HepG2 (cell line): ENCODE measurements around the gene DPAGT1. TPM values are rescaled to one million over a fixed set of nuclear protein-coding genes. Genes with fewer than 3 reads are reported as not detected.

Experiments
- ATAC-seq: fragments of 200-7000 bp; cut with Tn5 transposase; 3 replicates; pipeline ENCODE4 v1.9.1; 2020; ENCODE audit warnings: mild to moderate bottlenecking, moderate library complexity
- BruUV-seq: library from RNA; stranded (reverse); fragments of 400-500 nt; replicated peaks from 2 replicates; lab custom pipeline; 2021; lab: Mats Ljungman, UMichigan
- CTCF ChIA-PET: fragments of 300-600 bp; formaldehyde crosslinking; extraction: SDS; loops from one replicate; lab custom pipeline; 2021; ENCODE audit warnings: low total read pairs, inconsistent platforms, low intra/inter-chr PET ratio; lab: Yijun Ruan, JAX
- POLR2A ChIA-PET: fragments of 350-600 bp; sonication (Branson Sonifier 250); formaldehyde crosslinking; loops from one replicate; lab custom pipeline; 2020; ENCODE audit warnings: antibody characterized with exemption, inconsistent platforms; lab: Yijun Ruan, JAX
- DNase-seq: peaks from one replicate; pipeline ENCODE4 v3.0.0-alpha.2; 2015; ENCODE audit warnings: low spot score
- FAIRE-seq: peaks from 3 replicates; lab custom pipeline; 2011; peaks lifted over from hg19 to GRCh38; lab: Jason Lieb, UNC
- H2AFZ ChIP-seq: one replicate; pipeline ENCODE4 v1.6.1; 2011; ENCODE audit warnings: low read length, inconsistent platforms
- H3K27ac ChIP-seq: fragments of 300-600 bp; 3 replicates; pipeline ENCODE4 v1.8.0; 2011; ENCODE audit warnings: mixed run types, mild to moderate bottlenecking, mixed read lengths, low read length, inconsistent platforms; ENCODE audit not compliant: insufficient read depth; ENCODE audit errors: extremely low read length
- H3K27me3 ChIP-seq, 2 experiments: fragments of 200-600 bp in 1 of 2; 2 replicates in 1 of 2; 3 replicates in 1 of 2; pipeline versions ENCODE4 v1.6.0 to v1.8.0; 2011; ENCODE audit warnings: low read length in 2 of 2, mild to moderate bottlenecking in 2 of 2, moderate library complexity in 2 of 2, inconsistent platforms in 1 of 2; ENCODE audit not compliant: insufficient read depth in 2 of 2, control insufficient read depth in 1 of 2
- H3K36me3 ChIP-seq, 2 experiments: fragments of 200-600 bp in 1 of 2; replicated peaks in 1 of 2; 2 replicates in 1 of 2; 3 replicates in 1 of 2; pipeline versions ENCODE4 v1.5.1 to v1.8.0; 2011; ENCODE audit warnings: low read length in 2 of 2, inconsistent platforms in 1 of 2; ENCODE audit not compliant: insufficient read depth in 2 of 2, control insufficient read depth in 1 of 2
- H3K4me1 ChIP-seq: 2 replicates; pipeline ENCODE4 v1.5.1; 2012; ENCODE audit warnings: low read length, inconsistent platforms; ENCODE audit not compliant: insufficient read depth
- H3K4me2 ChIP-seq: 2 replicates; pipeline ENCODE4 v1.6.0; 2011; ENCODE audit warnings: low read depth, low read length, inconsistent platforms
- H3K4me3 ChIP-seq, 3 experiments: fragments of 200-600 bp in 1 of 3; sonication (generic), shearing (Covaris generic) in 1 of 3; replicated peaks in 1 of 3; 2 replicates each; pipeline ENCODE4 v1.5.1; 2011 to 2016; ENCODE audit warnings: low read length in 3 of 3, inconsistent platforms in 2 of 3, low read depth in 2 of 3, mild to moderate bottlenecking in 2 of 3, control low read depth in 1 of 3, mixed read lengths in 1 of 3; ENCODE audit not compliant: insufficient read depth in 1 of 3
- H3K79me2 ChIP-seq: one replicate; pipeline ENCODE4 v1.6.1; 2011; ENCODE audit warnings: low read length, inconsistent platforms; ENCODE audit not compliant: insufficient read depth
- H3K9ac ChIP-seq: 2 replicates; pipeline ENCODE4 v1.6.0; 2011; ENCODE audit warnings: mild to moderate bottlenecking, low read depth, low read length, inconsistent platforms; ENCODE audit not compliant: insufficient read depth
- H3K9me3 ChIP-seq: 2 replicates; pipeline ENCODE4 v1.5.1; 2012; ENCODE audit warnings: mild to moderate bottlenecking, low read length
- H4K20me1 ChIP-seq: 2 replicates; pipeline ENCODE4 v1.6.0; 2011; ENCODE audit warnings: inconsistent platforms, mild to moderate bottlenecking, low read length, moderate library complexity; ENCODE audit not compliant: insufficient read depth
- BORCS8-MEF2B ChIP-seq: sonication (generic); formaldehyde crosslinking; IDR thresholded peaks from 2 replicates; pipeline ENCODE4 v1.8.0; 2022; ENCODE audit warnings: mild to moderate bottlenecking, missing genetic modification reagents
- GZF1 ChIP-seq: sonication (generic); formaldehyde crosslinking; IDR thresholded peaks from 2 replicates; pipeline ENCODE4 v1.5.1; 2020; ENCODE audit warnings: mild to moderate bottlenecking, missing genetic modification reagents
- HOXA7 ChIP-seq: sonication (generic); formaldehyde crosslinking; IDR thresholded peaks from 2 replicates; pipeline ENCODE4 v1.8.1; 2022; ENCODE audit warnings: mild to moderate bottlenecking, missing genetic modification reagents, moderate library complexity
- MTF2 ChIP-seq: sonication (generic); formaldehyde crosslinking; IDR thresholded peaks from 2 replicates; pipeline ENCODE4 v1.5.0; 2020; ENCODE audit warnings: missing genetic modification reagents, borderline replicate concordance
- NPAS2 ChIP-seq: sonication (generic); formaldehyde crosslinking; IDR thresholded peaks from 2 replicates; pipeline ENCODE4 v1.8.0; 2022; ENCODE audit warnings: mild to moderate bottlenecking, missing genetic modification reagents, borderline replicate concordance
- POLR2AphosphoS5 ChIP-seq: IDR thresholded peaks from 2 replicates; pipeline ENCODE4 v1.6.1; 2012; ENCODE audit warnings: low read depth, low read length
- U2AF2 ChIP-seq: fragments of 200-400 bp; formaldehyde crosslinking; IDR thresholded peaks from 2 replicates; pipeline ENCODE4 v1.6.1; 2017; ENCODE audit warnings: low read depth, mild to moderate bottlenecking, low read length
- WIZ ChIP-seq: sonication (generic); formaldehyde crosslinking; IDR thresholded peaks from 2 replicates; pipeline ENCODE4 v1.5.1; 2020; ENCODE audit warnings: mild to moderate bottlenecking, missing genetic modification reagents
- ZNF296 ChIP-seq: sonication (generic); formaldehyde crosslinking; conservative IDR thresholded peaks from 2 replicates; pipeline ENCODE4 v1.5.0; 2020; ENCODE audit warnings: mild to moderate bottlenecking, missing genetic modification reagents
- ZNF670 ChIP-seq: sonication (generic); formaldehyde crosslinking; IDR thresholded peaks from 2 replicates; pipeline ENCODE4 v1.8.0; 2022; ENCODE audit warnings: mild to moderate bottlenecking, missing genetic modification reagents, borderline replicate concordance
- ZNF720 ChIP-seq: sonication (generic); formaldehyde crosslinking; IDR thresholded peaks from 2 replicates; pipeline ENCODE4 v1.4.0; 2020; ENCODE audit warnings: missing genetic modification reagents
- ZNF816 ChIP-seq: sonication (generic); formaldehyde crosslinking; IDR thresholded peaks from 2 replicates; pipeline ENCODE4 v1.8.0; 2022; ENCODE audit warnings: missing genetic modification reagents, mild to moderate bottlenecking, borderline replicate concordance
- WGBS: methylation state at CpG from one replicate; pipeline ENCODE4 v1.1.6; 2017; ENCODE audit warnings: low lambda C conversion rate; 5-methylcytosine and 5-hydroxymethylcytosine counted together
- in situ Hi-C: cut with HindIII; loops from 2 replicates; pipeline ENCODE4 v1.10.0; 2017; ENCODE audit warnings: low pct_unique_long_range_greater_than_20kb; ENCODE audit not compliant: extremely low pct_ligation_motif_present
- intact Hi-C: fragments of 100-400 bp; cut with micrococcal nuclease; formaldehyde crosslinking; loops from one replicate; pipeline ENCODE4 v1.10.0; 2022; ENCODE audit not compliant: unreplicated experiment
- polyA plus RNA-seq, 8 experiments: library from polyadenylated mRNA; depleted of rRNA in 3 of 8; stranded (reverse) in 7 of 8; unstranded in 1 of 8; fragments of >200 nt; fragmentation: Illumina TruSeq in 4 of 8; extraction: Trizol in 4 of 8; gene quantifications; 2 replicates each; pipeline versions ENCODE4 v1.2.1 to v1.2.3, GENCODE V29; 2011 to 2016; ENCODE audit warnings: low read depth in 4 of 8, missing spikeins in 1 of 8, mixed read lengths in 1 of 8; ENCODE audit not compliant: insufficient read depth in 1 of 8
- total RNA-seq, 5 experiments: library from RNA; depleted of rRNA; stranded (reverse); fragments of >200 nt; fragmentation: Illumina TruSeq; extraction: Trizol; gene quantifications; 2 replicates each; pipeline ENCODE4 v1.2.3, GENCODE V29; 2016; ENCODE audit warnings: low read depth in 1 of 5
- TF ChIP-seq, protein P1 (sequence below): sonication (generic); formaldehyde crosslinking; IDR thresholded peaks from 2 replicates; pipeline ENCODE4 v1.8.1; 2023; ENCODE audit warnings: mild to moderate bottlenecking, moderate library complexity, missing genetic modification reagents

DPAGT1 gene
- total and polyA plus RNA-seq, 2 of the 13 experiments (the other 11 are each of a cell fraction or from before 2014, with no cell fraction given), result 37.6 to 70.7 TPM

- no TSS peak for BruUV-seq
- H3K9me3 ChIP-seq, result no peaks in the 10 kb centered on the region
- intact Hi-C loops, result no loop called here
- no peak overlapping the region for H2AFZ ChIP-seq
- TF ChIP-seq ZNF296, result no peak
- no peak for TF ChIP-seq BORCS8-MEF2B (CRISPR knock-in tag)
- TF ChIP-seq NPAS2 (CRISPR knock-in tag), result no peak
- no peak for TF ChIP-seq HOXA7 (CRISPR knock-in tag)
- TF ChIP-seq MTF2 (CRISPR knock-in tag), result no peak
- TF ChIP-seq, all 625 proteins: peak for 0
- CTCF ChIA-PET, result no interaction called here
- no peaks in the 10 kb centered on the region for H4K20me1 ChIP-seq
- WGBS, result 95% methylated on average over 11 of the region's 11 CpGs
- H3K79me2 ChIP-seq, result no peaks in the 10 kb centered on the region
- H3K27me3 ChIP-seq, result no peaks in the 10 kb centered on the region; a peak in 1 of 5 replicates
- H3K4me3 ChIP-seq, result no peak overlapping the region
- no peak for ATAC-seq
- FAIRE-seq, result no peak
- peaks cover 14 to 34% of the 10 kb centered on the region in 2 experiments for H3K36me3 ChIP-seq
- H3K27ac ChIP-seq, result no peak overlapping the region
- H3K4me2 ChIP-seq, result no peak overlapping the region
- POLR2A ChIA-PET, result interaction anchor here (1.8 kb wide), 1 partner anchor 10 kb away, joined by 6 read pairs; the partner anchor contains the start of gene HINFP
- DNase-seq, result no peak
- in situ Hi-C loops, result no loop called here
- no peak overlapping the region for H3K9ac ChIP-seq
- H3K4me1 ChIP-seq, result peaks cover 22% of the 10 kb centered on the region
These were observed 9.8 kb upstream of the DPAGT1 start for GRCh38 chr11:119111361-119111925.

DNA sequence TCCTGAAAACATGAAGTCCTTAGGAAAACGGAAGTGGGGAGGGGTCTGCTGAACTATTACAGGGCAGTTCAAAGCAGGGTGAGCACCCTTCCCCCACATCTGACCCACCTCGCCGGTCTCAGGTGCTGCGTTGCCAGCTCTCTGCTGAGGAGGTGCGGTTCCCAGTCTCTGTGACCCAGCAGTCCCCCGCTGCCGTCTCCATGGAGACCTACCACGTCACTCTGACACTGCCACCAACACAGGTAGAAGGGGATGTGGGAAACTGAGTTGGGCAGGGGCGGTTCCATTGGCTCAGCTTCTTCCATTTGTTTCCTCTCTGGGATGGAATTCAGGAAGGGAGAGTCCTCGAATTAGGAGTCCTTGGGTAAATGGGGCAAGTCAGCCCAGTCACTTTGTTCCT lies 8.8 kb upstream of the DPAGT1 start:
- Histone ChIP-seq H4K20me1 (no peaks in the 10 kb centered on the region), H3K4me3 (no peak overlapping the region), H3K27me3 (no peaks in the 10 kb centered on the region; a peak in 1 of 5 replicates), H2AFZ (no peak overlapping the region), H3K9me3 (no peaks in the 10 kb centered on the region), H3K4me1 (peaks cover 29% of the 10 kb centered on the region), H3K9ac (no peak overlapping the region), H3K27ac (no peak overlapping the region), H3K79me2 (no peaks in the 10 kb centered on the region), H3K4me2 (no peak overlapping the region), H3K36me3 (peaks cover 8 to 34% of the 10 kb centered on the region in 2 experiments)
- FAIRE-seq, result no peak
- 93% methylated on average over 4 of the region's 10 CpGs for WGBS
- in situ Hi-C loops, result no loop called here
- ChIA-PET POLR2A (no interaction called here), CTCF (no interaction called here)
- BruUV-seq, result no TSS peak
- no peak for ATAC-seq
- intact Hi-C loops, result no loop called here
- TF ChIP-seq ZNF720 (CRISPR knock-in tag) (no peak), GZF1 (CRISPR knock-in tag) (no peak), ZNF816 (CRISPR knock-in tag) (no peak), U2AF2 (no peak), ZNF670 (CRISPR knock-in tag) (no peak), WIZ (CRISPR knock-in tag) (no peak), POLR2AphosphoS5 (no peak)
- TF ChIP-seq, protein P1, sequence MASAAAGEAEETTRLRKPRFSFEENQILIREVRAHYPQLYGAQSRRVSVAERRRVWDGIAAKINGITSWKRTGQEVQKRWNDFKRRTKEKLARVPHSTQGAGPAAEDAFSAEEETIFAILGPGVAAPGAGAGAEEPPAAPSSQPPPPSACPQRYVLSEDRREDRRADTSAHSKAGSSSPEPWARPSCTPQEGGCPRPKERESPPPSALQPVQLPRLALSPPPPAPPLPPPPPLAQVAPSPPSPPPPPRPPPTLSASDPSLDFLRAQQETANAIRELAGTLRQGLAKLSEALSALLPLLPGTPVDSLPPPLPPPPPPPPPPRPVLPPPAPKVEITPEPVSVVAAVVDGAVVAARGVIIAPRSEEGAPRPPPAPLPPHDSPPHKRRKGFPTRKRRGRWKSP (CRISPR knock-in tag), result no peak
- DNase-seq, result no peak
